ENCODE measurements around the gene TNS3.

TNS3 gene

DNA sequence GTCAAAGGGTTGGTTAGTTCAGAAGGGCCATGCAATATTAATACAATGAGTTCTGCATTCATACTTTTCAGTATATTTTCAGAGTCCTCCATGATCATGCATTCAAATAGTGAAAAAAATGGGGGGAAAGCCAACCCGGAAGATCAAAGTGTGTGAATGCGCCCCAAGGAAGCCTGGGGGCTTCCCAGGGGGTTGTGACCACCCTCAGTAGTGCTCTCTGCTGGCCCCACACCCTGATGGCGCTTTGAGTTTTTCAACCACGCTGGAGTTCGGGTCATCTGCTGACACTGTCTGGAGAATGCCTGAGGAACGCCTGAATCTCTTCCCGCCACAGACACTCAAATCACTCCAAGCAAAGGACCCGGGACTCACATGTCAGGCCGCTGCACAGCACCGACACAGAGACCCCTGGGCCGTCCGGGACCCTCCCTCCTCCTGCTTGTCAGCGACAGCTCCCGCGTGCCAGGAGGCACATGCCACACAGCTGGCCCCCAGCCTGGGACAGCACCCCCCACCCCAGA, 1.0 kb downstream of the TNS3 start:
- DNase-seq = no peak

DNA sequence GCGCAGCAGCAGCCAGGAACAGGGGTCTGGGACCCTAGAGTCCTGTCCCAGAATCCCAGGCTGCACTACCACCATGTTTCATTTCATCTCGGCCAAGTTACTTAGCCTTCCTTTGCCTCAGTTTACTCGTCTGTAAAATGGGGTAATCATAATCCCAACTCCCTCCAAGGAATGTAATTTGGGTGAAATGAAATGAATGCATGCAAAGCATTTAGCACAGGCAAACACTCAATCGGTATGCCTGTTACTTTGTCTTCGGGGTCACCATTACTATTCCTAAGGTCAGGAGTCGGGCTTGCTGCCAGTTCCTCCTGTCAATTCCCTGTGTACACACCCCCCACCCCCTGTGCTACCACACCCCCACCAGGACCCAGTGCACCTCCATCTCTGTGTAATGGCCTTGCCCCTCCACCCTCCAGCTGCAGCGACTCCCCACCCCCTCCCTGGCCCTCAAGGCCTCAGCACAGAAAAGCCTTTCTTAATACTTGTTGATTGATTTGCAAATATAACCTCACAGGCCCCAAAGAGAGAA, 1.7 kb downstream of the TNS3 start:
- DNase-seq = no peak

DNA sequence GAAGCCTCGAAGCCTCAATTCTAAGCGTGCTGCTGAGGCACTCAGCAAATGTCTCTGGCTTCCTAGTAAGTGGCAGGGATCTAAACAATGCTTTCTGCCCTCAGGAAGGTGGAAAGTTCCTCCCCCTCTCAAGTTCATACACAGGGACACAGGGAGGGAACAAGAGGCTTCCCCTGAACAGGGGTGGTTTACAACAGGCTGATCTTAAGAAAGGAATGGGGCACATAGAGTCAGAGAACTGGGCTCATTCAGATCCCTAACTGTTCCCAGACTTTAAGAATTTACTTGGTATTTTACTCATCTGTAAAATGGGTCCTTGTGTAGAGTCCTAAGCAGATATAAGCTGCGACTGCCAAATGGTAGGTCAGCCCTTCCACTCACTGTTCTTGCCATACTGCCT, 2.5 kb downstream of the TNS3 start:
- DNase-seq = no peak

DNA sequence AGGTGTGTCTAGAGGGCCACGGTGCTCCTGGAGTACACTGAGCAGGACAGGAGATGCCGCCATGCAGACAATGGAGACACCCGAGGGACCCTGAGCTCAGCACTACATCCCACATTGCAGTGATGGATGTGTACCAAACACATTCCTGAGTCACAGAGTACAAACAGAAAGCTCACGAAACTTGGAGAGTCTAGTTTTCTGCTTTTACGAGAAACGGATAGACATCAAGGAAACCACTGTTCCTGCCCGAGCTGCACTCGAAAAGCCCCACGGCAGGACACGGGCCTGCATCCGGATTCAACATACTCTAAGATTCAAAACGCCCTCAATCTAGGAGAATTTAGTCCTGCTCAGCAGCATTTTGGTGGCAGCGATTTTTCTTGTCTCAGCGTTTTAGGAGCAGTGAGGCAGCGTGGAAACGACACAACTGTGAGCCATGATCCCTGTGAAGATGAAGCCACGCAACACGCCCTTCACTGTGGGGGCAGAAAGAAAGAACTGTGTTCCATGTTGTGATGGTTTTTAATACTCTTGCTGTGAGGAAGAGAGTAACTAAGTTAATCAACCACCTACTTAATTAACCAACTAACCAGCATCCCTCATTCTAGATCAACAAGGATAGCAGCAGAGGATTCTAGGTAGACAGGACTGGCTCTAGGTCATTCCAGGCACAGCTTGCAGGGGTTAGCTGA, 3.2 kb downstream of the TNS3 start:
- DNase-seq = no peak

DNA sequence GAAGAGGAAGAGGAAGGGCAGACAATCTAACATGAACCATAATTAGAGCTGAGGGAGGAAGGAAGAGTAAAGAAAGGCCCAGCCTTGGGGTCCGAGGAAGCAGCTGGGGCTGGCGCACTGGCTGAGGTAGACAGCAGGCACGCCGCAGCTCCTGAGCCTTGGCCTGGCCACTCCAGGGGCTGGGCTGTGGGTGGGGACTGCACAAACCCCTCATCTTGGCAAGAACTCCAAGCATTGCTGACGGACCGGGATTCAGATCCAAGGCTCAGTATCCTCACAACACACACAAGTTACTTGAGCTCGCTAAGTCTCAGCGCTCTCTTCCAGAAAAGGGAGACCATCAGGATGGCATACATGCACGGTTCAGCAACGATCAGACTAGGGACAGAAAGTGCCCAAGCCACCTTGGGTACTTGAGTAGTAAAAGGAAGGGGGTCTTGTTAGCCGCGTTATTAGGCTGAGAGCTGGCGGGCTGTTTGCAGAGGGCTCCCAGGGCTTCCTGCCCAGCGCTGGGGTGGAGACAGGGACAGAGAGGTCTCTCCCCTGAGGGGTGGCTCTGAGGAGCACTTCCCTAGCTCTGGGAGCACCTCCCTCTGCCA, 4.5 kb downstream of the TNS3 start:
- no peak for DNase-seq

DNA sequence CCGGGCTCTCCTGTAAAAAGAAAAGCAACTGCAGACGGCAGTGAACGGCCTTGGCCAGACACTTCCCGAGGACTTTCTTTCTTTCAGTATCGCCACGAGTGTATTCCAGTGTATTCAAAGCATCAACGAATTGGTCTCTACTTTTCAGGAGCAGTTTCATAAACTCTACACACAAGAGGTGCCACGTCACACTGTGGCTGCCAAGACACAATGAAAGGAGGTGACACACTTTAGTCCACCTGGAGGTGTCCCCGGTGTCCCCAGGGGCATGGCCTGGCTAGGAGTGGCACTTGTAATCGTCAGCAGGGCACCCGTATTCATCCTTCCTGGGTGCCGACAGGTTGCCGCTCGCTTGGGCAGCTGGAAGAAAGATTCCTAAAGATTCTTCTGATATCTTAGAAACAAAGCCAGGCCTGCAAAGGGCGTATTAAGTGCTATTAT, 5.0 kb downstream of the TNS3 start:
- no peak for DNase-seq

DNA sequence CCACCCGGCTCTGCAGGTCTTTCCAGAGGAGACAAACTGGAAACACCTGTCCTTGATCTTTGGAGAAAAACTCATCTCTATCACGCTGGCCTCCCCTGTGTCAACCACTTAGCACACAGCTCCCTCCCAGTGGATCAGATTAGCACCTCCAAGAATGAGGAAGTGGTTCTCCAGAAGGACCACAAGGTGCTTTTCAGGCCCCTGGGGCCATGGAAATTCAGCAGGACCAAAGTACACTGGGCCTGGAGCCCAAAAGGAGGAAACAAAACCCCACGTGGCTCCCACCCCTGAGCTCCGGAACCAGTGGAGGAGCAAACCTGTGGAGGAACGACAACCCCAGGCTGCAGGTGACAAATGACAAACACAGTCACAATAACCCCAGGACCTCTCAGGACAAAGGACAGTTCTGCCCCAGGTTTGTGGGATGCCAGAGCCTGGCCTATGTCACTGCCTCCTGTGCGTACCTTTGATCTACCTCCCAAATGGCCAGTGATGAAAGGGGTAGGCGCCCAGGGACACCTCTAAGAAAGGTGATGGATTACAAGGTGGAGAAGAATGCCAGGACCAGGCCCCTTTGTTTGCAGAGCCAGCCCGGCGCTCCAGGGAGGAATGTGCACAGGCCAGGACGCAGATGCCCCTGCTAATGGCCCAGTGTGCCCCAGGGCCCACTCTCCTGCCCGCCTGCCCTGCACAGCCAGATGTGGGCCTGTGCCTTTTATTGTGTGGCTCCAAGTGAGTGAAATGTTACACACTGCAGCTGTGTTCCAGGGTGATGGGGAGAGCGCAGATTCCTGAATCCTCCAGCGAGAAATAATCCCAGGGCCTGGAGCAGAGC, 5.7 kb downstream of the TNS3 start:
- DNase-seq = no peak

DNA sequence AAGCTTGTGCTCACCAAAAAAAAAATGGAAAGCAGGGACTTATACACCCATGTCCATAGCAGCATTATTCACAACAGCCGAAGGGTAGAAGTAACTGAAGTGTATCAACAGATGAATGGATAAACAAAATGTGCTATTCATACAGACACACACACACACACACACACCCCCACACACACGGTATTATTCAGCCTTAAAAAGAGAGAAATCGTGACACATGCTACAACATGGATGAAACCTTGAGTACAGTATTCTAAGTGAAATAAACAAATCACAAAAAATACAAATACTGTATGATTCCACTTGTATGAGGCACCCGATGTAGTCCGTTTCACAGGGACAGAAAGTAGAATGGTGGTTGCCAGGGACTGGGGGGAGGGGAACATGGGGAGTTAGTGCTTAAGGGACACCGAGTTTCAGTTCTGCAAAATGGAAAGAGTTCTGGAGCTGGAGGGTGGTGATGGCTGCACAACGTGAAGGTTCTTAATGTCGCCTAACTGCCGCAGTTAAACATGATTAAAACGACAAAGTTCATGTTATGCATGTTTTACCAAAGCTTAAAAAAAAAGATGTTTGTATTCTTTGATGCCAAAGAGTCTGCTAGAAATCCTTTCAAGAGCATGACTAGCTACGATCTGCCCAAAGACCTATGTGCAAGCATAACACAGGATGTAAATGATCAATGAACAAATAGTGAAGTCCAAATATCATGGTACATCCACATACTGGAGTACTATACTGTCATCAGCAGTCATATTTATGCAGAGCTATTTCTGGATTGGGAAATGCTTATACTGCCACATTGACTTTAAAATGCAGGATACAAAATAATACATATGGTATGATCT, 7.2 kb downstream of the TNS3 start:
- peak; percentile 89 to 90 for DNase-seq

DNA sequence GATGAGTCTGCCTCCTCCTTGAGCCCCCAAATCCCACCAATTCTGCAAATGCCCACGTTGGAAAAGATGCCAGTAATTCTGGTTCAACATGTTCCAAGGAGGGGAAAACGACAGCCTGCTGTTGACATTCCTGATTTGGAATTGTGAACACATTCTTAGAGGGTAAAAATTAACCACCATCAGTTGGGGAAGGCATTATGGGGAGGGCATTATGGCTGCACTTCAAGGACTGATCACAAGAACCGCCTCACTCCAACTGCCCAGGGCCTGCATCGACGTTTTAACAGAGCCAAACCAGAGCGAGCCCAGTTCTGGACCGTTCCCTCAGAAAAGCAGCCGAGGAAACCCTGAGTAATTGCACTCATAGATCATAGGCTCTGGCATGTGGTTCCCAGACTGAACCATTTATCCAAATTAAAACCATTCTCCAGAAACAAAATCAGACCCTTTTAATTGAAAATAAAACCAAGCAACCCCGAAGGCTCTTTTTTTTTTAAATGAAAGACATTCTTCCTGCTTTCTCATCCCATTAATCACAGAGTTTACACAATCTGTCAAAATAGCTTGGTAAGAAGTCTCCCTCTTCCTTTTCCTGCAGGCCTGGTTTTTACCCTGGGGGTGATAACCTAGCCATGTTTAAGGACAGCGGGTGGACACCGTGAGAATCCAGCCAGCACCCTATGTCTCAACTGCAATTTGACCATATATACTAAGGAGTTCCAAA, 8.0 kb downstream of the TNS3 start:
- peak; percentile 46 to 60 for DNase-seq

DNA sequence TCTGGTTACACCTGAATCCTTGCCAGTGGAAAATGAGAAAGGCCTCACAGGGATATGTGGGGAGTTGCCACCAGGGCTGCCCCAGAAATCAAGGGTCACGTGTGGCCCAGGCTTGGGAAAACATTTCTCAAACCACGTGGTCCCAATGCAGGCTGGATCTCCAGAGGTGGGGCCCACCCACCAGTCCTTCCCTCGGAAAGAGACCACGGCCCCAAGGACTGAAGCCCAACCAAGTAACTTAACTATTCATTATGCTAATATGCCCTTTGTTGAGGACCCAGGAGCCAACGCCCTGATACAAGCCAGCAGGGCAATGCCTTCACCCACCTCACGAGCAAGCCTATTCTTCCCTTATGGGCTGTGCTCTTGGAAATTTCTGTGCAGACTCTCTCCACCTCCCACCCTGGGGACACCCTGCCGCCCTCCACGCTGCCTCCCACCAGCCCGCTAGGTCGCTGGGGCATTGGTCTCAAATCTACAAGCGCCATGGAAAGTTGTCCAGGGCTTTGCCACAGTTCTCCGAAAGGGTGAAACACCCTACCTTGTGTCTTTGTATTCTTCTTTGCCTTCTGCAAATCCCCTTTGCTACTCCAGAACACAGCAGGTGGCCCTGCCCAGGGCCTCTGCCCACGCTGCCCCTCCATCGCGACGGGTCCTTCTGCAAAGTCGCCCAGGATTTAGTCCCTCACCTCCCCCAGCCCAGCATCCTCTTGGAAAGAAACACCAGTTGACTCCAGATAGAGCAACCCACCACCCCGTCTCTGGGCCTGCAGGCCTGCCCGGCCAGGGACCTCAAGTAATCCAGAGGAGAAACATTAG, 8.8 kb downstream of the TNS3 start:
- DNase-seq = no peak

DNA sequence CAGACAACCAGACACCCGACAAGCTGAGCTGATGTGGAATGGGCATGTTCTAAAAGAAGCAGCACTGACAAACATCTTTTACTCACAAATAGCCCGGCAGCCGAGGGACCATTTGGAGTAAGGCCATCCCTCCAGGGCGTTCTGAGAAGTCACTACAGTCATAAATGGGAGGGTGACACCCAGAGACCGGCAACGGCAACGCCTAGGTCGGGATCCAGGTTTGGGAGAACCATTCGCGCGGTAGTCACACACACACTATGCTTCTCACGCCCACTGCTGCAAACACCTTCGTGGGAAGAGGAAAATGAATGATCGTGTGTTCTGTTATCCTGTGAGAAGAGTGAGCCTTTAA, 9.8 kb downstream of the TNS3 start:
- no peak for DNase-seq

DNA sequence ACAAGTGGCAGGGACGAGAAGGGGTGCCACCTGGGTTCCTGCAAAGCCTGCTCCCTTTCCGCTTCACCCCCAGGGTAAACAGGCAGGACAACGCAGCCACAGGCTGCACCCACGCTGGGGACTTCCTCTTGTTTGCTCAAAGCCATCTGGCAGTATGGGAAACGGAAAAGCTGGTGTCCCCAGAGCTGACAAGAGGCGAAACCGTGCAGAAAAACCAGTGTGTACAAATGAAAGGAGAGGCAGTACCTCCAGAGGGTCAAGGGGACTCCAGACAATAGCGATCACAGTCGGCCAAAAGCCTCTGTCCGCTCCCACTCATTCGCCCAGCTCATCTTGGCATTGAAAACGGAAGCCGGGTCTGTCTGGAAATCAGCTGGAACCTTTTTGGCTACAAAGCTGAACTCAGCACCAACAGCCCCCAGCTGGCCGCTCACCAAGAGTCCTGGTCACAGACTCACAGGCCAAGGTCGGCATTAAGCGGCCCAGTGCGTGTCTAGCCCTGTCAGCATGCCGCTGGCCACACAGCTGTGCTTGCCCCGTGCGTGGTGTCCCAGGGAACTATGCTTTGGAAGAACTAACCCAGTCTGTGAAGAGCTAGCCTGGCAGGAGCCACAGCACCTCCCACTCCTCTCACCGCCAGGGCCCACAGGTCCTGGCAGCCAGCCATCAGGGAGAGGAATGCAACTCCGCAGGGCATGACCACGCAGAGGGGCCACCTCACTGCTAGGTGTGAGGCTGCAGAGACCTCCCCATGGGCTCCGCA, 10.4 kb downstream of the TNS3 start:
- DNase-seq = peak; percentile 51 to 55

DNA sequence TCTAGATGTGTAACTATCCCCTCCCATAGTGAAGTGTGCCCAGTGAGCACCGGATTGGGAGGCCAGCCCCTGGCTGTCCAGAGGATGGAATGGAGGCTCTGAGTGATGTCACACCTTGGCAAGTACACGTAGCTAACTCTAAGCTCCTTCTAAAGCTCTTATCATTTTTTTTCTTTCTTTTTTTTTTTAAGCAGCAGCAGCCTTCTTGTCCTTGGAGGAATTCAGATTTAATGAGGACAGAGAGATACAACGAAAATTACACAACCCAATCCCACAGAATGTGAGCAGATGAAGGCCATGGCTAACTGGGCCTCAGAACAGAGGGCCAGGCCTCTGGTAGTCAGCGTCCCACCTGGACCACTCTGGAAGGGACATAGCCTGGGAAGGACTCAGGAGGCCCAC, 11.3 kb downstream of the TNS3 start:
- DNase-seq = no peak

DNA sequence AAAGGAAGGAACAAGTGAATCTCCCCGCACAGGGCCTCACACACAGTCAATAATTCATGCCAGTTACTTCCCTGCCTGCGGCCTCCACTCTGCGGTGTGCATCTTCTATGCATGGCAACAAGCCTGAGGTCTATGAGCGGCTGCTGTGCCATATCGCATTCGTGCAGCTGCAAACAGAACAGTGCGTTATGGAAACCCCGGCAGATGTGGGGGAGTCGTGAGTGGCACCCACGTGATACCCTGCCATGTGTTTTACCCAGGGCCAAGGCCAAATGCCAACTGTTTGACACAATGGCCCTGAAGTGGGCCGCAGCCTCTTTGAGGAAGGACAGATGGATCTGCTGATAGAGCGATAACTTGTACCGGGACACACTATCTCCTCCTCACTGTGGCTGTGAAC, 13.4 kb downstream of the TNS3 start:
- DNase-seq = peak; percentile 58 to 81

DNA sequence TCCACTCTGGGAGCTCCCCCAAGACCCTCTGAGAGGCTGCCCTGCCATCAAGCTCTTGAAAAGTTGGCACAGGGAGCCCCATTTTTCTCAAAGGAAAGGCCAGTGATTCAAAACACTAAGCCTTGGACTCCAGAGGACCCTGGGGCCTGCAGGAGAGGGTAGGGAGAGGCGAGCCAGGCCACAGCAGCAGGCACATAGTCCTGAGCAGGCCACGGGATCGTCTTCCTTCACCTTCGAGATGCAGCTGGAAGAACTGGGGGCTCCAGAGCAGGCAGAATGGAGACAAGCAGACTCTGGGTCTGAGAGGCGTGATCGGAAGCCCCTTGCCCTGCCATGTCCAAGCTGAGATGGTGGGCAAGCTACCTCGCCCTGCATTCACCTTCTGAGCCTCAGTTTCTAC, 13.9 kb downstream of the TNS3 start:
- DNase-seq = no peak

DNA sequence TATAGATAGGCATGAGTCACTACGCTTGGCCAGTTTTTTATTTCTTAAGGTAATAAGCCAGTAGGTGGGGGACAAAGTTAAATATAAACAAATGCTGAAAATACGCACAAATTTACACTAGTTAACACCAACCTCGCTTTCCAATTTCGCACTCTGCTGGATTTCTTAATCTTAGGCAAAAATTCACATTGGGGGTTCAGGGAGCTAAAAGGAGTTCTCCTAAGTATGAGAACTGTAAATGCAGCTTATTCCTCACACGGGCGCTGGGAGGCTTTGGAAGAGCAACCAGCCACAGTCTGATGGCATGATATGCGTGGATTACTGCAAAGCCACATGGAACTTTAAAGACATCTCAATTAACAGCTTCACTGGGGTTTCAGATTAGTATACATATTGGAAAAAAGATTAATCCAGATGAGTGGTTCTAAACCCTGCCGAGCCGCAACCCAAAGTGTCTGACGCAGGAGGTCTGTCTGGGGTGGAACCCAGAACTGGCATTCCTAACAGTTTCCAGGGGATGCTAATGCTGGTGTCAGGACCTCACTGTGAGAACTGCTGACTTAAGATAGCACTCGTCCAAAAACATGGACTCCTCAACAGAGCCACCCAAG, 16.2 kb downstream of the TNS3 start:
- no peak for DNase-seq

DNA sequence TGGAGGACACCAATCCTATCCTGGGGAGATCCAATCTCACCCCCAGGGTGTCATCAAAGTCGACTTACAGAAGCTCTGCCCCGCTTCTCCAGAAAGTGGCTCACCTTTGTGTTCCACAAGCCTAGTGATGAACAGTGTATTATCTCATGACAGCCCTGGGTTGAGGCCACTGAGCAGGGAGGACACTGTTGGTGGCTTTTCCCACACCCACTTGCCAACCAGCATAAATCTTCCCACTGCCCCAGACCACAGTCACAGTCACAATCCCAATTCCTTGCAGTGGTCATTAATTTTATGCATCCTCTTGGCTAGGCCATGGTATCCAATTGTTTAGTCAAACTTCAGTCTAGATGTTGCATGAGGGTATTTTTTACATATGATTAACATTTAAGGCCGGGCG, 18.4 kb downstream of the TNS3 start:
- DNase-seq = peak in 1 of 2 donors; percentile 37

DNA sequence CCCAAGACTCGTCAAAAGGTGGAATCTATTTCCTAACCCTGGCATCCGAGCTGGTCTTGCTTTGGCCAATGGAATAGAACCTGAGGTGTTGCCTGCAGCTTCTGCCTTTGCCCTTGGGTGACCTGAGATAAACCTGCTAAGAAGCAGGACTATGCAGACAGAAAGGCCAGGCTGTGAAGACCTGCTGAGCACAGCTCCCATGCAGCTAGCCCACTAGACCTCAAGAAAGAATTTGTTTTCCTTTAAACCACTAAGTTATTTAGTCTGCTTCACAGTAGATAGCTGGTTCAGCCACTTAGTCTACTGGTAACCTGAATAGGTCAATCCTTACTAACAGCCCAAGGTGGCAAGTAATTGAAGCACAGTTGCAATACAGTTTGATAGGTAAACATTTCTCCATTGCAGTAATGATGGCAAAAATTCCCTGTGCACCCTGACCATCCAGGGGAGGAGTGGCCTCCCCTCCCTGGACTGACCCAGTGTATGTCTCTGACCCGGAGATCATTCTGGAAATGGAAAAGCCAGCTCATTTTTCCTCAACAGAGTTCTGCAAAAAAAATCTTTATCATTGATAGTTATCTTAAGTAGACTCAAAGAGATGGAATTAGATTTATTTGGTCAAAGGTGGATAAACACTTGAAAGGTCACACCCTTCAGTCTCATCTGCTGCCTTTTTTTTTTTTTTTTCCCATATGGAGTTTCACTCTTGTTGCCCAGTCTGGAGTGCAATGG, 20.0 kb downstream of the TNS3 start:
- DNase-seq = no peak

Data from inflammatory macrophage treated with lipopolysaccharide for 1 hour (primary cell).